GM19023 (cell line): ENCODE data around the gene FLYWCH1.

ENCODE experiments used
- ATAC-seq: cut with Tn5 transposase; IDR thresholded peaks from one replicate; pipeline ENCODE4 v1.9.1; 2021; ENCODE audit warnings: mild to moderate bottlenecking, moderate library complexity; ENCODE audit not compliant: unreplicated experiment

Gene FLYWCH1

GRCh38 chr16:2949705-2950352 lies 38.1 kb downstream of the FLYWCH1 start:
- ATAC-seq, result no peak

GRCh38 chr16:2950353-2950724 lies 38.6 kb downstream of the FLYWCH1 start:
- ATAC-seq, result no peak

GRCh38 chr16:2950773-2951172 lies 39.0 kb downstream of the FLYWCH1 start:
- no peak for ATAC-seq

- no peak for ATAC-seq
Measured at GRCh38 chr16:2952679-2953078, 40.9 kb downstream of the FLYWCH1 start.

DNA sequence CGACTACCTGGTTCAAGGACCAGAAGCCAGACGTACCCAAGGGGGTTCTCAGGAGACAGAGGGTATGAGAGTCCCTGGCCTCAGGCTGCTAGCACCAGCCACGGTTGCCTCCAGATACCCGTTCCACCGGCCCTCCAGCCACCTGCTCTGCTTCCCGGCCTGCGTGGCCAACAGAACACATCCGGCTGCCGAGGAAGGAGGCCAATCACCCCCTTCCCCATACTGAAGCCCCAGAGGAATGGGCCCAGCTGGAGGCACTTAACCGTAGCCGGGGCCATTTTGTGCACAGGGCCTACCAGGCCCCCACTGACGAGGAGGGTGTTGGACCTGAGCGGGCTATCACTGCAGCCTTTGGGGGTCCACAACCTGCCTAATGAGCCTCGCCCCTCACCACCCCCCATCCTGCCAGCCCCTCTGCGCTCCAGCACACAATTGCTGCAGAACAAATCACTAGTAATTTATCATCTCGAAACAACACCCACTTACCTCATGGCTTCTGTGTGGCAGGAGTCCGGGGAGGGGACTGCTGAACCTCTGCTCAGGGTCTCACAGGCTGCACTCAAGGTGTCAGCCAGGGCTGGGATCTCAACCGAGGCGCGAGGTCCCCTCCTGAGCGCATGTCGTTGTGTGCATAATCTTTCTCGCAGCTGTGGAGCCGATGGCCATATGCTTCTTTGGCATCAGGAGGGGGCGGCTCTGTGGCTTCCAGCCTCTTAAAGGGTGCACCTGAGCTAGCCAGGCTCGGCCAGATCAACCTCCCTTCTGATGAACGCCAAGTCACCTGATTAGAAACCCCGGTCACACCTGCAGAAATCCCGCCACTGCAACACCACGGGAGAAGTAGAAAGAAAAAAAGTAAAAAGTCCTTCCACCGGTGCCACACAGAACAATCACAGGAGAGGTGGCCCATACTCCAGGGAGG lies 42.2 kb downstream of the FLYWCH1 start:
- no peak for ATAC-seq

GRCh38 chr16:2954656-2955381 lies 43.1 kb downstream of the FLYWCH1 start:
- ATAC-seq, result no peak

DNA sequence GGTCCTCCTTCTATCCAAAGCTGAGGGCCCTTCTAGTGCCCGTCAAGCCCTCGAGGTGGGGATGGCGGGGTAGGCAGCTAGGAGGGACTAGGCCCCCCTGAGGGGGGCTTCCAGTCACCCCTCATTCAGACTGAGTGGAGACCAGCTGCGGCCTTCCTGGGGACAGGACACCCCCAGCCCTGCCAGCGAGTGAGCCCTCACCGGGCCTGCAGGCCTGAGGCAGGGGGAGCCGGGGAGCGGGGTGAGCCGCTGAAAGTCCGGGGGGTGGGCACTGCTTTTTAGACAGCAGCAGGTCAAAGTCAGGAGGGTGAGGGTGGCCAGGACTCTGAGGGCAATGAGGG lies 43.7 kb downstream of the FLYWCH1 start:
- ATAC-seq, result no peak

GRCh38 chr16:2955779-2956578 lies 44.2 kb downstream of the FLYWCH1 start:
- ATAC-seq, result no peak

- no peak for ATAC-seq
Measured at GRCh38 chr16:2956579-2956956, 44.8 kb downstream of the FLYWCH1 start.

DNA sequence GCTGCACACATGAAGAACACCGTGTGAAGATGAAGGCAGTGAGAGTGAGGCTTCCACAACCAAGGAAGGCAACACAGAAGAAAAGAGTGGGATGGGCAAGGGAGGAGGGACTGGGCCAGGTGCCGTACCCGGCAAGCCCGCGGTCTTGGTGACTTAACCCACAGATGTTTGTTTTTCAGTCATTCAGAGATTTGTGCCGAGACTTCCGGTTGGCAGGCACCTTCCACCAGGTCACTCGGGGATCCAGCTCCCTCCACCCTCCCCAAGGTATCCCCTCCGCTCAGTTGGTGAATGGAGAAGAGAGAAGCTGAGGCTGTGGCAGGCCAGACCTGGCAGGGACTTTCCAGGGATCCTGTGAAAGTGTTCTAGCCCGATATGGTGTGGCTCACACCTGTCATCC lies 47.5 kb downstream of the FLYWCH1 start:
- ATAC-seq, result no peak

DNA sequence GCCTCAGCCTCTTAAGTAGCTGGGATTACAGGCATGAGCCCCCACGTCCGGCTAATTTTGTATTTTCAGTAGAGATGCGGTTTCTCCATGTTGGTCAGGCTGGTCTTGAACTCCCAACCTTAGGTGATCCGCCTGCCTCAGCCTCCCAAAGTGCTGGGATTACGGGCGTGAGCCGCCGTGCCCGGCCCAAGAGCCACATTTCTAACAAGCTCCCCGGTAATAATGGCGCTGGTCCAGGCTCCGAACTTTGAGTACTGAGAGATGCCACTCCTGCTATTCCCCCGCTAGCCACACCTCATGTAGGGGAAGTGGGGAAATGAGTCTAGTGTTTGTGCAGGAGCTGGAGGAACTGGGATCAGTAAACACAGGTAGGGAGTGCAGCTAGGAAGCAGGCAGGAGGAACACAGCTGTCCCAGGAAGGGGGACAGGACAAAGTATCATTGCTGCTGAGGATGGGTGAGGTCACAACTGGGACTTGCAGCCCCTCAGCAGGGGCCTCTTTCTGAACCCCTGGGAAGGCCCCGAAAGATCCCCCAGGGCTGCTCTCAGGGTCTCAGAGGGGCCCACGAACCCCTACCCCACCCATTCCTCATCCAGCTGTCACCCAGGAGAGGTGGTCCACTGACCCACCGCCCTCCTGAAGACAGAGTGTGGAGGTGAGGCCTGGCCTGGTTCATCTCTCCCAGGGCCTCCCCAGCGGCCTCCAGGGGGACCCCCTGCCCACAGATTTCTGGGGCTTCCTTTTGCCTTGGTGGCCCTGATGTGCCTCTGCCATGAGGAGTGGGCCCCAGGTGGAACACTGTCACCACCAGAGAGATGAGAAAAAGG lies 48.7 kb downstream of the FLYWCH1 start:
- no peak for ATAC-seq

GRCh38 chr16:2962334-2963073 lies 50.8 kb downstream of the FLYWCH1 start:
- no peak for ATAC-seq

DNA sequence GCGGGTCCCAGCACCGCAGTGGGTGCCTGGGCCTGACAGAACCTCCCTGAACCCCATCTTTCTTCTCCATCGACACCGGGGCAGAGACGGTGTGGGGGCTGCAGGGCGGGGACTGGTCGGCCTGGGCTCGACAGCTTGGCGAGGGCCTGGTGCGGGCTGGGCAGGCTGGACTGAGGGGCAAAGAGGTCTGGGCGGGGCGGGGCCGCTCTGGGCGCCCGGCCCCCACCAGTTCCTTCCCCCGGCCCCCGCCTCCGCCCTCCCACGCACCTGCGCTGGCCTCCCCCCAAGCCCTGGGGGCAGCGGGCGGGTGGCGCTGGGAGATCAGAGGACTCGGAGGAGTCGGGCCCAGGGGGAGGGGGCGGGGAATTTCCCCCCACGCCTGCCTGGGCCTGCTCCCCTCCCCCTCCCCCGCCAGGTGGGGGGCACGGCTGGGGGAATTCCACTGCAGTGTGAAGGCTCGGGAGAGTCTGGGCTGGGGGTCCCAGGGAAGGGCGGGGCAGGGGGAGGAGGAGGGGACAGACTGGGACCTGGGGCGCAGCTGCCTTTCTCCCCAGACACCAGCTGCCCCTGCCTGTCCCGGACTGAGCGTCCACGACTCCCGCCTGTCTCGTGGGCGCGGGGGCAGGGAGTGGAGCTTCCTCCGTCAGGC lies 51.5 kb downstream of the FLYWCH1 start:
- no peak for ATAC-seq

- no peak for ATAC-seq
Measured at GRCh38 chr16:2963723-2964474, 52.2 kb downstream of the FLYWCH1 start, which contains the start of gene KREMEN2. Gene KREMEN2 (plus strand): TSS chr16:2964275. CDS start chr16:2964521, 246 bp downstream.

DNA sequence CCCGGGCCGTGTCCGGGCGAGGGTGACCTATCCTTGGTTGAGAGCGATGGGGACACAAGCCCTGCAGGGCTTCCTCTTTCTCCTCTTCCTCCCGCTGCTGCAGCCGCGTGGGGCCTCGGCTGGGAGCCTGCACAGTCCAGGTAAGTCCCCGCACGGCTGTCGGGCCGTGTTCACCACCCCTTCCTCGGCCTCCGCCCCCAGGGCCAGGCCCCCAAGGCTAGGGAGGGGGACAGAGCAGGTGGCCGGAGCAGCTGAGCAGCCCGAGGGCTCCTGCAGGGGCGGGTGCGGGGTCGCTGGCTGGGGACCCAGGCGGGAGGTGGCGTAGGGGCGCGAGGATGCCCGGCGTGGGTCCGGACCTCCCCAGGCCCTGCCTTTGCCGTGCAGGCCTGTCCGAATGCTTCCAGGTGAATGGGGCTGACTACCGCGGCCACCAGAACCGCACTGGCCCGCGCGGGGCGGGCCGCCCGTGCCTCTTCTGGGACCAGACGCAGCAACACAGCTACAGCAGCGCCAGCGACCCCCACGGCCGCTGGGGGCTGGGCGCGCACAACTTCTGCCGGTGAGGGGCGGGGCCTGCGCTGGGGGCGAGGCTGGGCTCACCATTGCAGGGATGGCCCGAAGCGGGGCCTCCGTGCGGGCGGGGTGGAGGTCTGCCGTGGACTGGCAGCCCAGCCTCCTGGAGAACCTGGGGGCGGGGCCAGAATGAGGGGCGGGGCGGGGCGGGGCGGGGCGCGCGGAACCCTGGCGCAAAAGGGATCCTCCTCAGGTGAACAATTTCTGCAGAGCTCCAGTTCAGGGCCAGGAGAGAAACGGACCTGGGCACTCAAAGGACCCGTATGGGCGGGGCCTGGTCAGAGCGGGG lies 53.0 kb downstream of the FLYWCH1 start:
- no peak for ATAC-seq

DNA sequence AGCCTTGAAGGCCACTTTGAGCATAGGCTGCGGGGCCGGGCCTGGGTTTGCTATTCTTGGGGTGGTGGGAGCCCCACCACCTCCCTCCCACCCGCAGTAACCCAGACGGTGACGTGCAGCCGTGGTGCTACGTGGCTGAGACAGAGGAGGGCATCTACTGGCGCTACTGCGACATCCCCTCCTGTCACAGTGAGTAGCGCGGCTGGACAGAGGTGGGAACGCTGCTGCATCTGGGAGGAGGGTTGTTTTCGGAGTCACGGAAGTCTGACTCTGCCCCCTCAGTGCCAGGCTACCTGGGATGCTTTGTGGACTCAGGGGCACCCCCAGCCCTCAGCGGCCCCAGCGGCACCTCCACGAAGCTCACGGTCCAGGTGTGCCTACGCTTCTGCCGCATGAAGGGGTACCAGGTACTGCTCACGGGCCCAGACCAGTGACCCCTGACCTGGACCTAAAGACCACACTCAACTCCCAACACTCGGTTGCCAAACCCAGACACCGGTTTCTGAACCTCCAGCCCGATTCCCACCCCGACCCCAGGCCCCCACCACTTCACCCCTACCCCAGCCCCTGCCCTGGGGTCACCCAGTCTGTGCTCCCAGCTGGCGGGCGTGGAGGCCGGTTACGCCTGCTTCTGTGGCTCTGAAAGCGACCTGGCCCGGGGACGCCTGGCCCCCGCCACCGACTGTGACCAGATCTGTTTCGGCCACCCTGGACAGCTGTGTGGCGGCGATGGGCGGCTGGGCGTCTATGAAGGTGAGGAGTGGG lies 54.5 kb downstream of the FLYWCH1 start:
- no peak for ATAC-seq
